Heart left ventricle (tissue), 16 donors: ENCODE results near the gene ZNF776. TPM values are rescaled to one million over a fixed set of nuclear protein-coding genes. Genes with fewer than 3 reads are reported as not detected.
"Not testable (repeated sequence)": the region's sequence is repeated elsewhere in the genome, so short reads cannot be mapped to it uniquely, and the experiment has no call there.

Experiments
- ATAC-seq, 4 donors: fragments of 200-7000 bp; cut with Tn5 transposase; one replicate each; pipeline ENCODE4 v1.9.1; 2020 to 2022; ENCODE audit warnings: moderate library complexity in 4 of 4, mild to moderate bottlenecking in 3 of 4, moderate number of reproducible peaks in 1 of 4
- DNase-seq, 5 donors: peaks; one replicate each; pipeline ENCODE4 v3.0.0-alpha.2; 2020
- H3K27ac ChIP-seq, 12 donors: fragments of 200-600 bp; sonication (generic) in 4 of 12; one replicate each; pipeline versions ENCODE4 v1.5.0 to v1.8.0; 2016 to 2022; ENCODE audit warnings: mild to moderate bottlenecking in 2 of 12
- H3K27me3 ChIP-seq, 9 donors: fragments of 200-600 bp; sonication (generic) in 2 of 9; one replicate each; pipeline versions ENCODE4 v1.5.1 to v1.8.0; 2016 to 2022; ENCODE audit warnings: mild to moderate bottlenecking in 3 of 9
- H3K36me3 ChIP-seq, 9 donors: fragments of 200-600 bp; sonication (generic) in 2 of 9; one replicate each; pipeline versions ENCODE4 v1.5.0 to v1.8.0; 2018 to 2022; ENCODE audit warnings: mild to moderate bottlenecking in 2 of 9
- H3K4me1 ChIP-seq, 12 donors: fragments of 200-600 bp; sonication (generic) in 4 of 12; one replicate each; pipeline versions ENCODE4 v1.5.0 to v1.8.0; 2016 to 2022; ENCODE audit warnings: mild to moderate bottlenecking in 3 of 12
- H3K4me3 ChIP-seq, 12 donors: fragments of 200-600 bp; sonication (generic) in 4 of 12; one replicate each; pipeline versions ENCODE4 v1.5.0 to v1.8.0; 2017 to 2022; ENCODE audit warnings: mild to moderate bottlenecking in 9 of 12, moderate library complexity in 4 of 12
- H3K9me3 ChIP-seq, 12 donors: fragments of 200-600 bp; sonication (generic) in 4 of 12; one replicate each; pipeline versions ENCODE4 v1.5.0 to v1.8.0; 2016 to 2022; ENCODE audit warnings: mild to moderate bottlenecking in 1 of 12
- CTCF ChIP-seq, 12 donors: fragments of 200-600 bp; sonication (generic) in 4 of 12; IDR thresholded peaks; one replicate each; pipeline versions ENCODE4 v1.5.0 to v1.8.0; 2018 to 2022; ENCODE audit warnings: antibody characterized with exemption in 12 of 12, mild to moderate bottlenecking in 5 of 12
- POLR2A ChIP-seq, 2 donors: fragments of 450-650 bp; IDR thresholded peaks; one replicate each; pipeline ENCODE4 v1.6.1; 2017; ENCODE audit warnings: antibody characterized with exemption in 2 of 2, mild to moderate bottlenecking in 2 of 2, moderate library complexity in 2 of 2
- WGBS, 4 donors: extraction: QIAGEN DNeasy Blood & Tissue Kit in 2 of 4; methylation state at CpG; one replicate each; pipeline versions ENCODE4 v1.1.5 to v1.1.7; 2013 to 2018; 5-methylcytosine and 5-hydroxymethylcytosine counted together
- intact Hi-C, 10 donors: fragments of 100-400 bp; cut with DNase I; formaldehyde crosslinking; loops; one replicate each; pipeline versions ENCODE4 v1.11.1 to v1.14.2; 2022
- polyA plus RNA-seq, 2 donors: library from polyadenylated mRNA; stranded (reverse); fragments of 200-250 nt; gene quantifications; one replicate each; pipeline ENCODE4 v1.2.3, GENCODE V29; 2013
- total RNA-seq, 9 donors: library from RNA; depleted of rRNA in 2 of 9; stranded (reverse); fragments of >200 nt in 2 of 9; fragmentation: NEBNext Ultra II Directional in 3 of 9; extraction: Animal tissue kit (Norgen Biotek cat#: 25700) in 3 of 9; gene quantifications; one replicate each; pipeline versions ENCODE4 v1.1.0 to v1.2.4, GENCODE V29; 2016 to 2023
- donor health status: ischemic (EF 13 %, LVEDD 7.1; RV severe dilation, severe dysfunction).
- donor health status: healthy with polysubstance abuse.
- donor health status: DM: no; HTN: yes; CAD: no.
- donor health status: DM: no; HTN: no; CAD: no.
- donor health status: ischemic (EF 25% LVEDD 6.9; RV normal size, moderate dysfunction).
- donor health status: ischemic (EF 25% LVEDD 5.7; RV mildly dilated, moderate dysfunction).
- donor health status: healthy.
- donor health status: DM: yes; HTN: yes; CAD: no.
- donor health status: ischemic (EF 35%, LVEDD 5.7; RV mildly dilated, moderate dysfunction).
- donor health status: nonischemic (EF 11% LVEDD 7.7; RV severe dilation, severe dysfunction).
- donor health status: DM: yes; HTN: yes; CAD: no.
- donor health status: PGD.
- donor health status: ischemic (EF 29% LVEDD 5.4; RV normal size, mild dysfunction).
- donor health status: nonischemic (EF 23%, LVEDD 6.1; RV moderate dilation, normal function).

Gene ZNF776
- total and polyA plus RNA-seq, 11 donors: 4.8 to 17.3 (median 12.8) TPM

- Histone ChIP-seq H3K27me3 (no peaks in the 10 kb centered on the region), H3K9me3 (peaks cover 0 to 82% (median 22%) of the 10 kb centered on the region in 12 donors), H3K4me3 (no peak overlapping the region), H3K4me1 (peaks cover 0 to 6% (median 0%) of the 10 kb centered on the region in 12 donors), H3K36me3 (peaks cover 0 to 59% (median 19%) of the 10 kb centered on the region in 9 donors), H3K27ac (no peak overlapping the region)
- TF ChIP-seq CTCF (IDR thresholded peaks at IDR 0.05) (no peak), POLR2A (IDR thresholded peaks at IDR 0.05) (no peak)
- intact Hi-C loops: no loop called here
- no peak for DNase-seq
- 91 to 95% (median 94%) methylated on average over 37 to 38 of the region's 38 CpGs for WGBS, 4 donors
- ATAC-seq: peak in 1 of 4 donors; percentile 32
These were observed 39.7 kb downstream of the ZNF776 start for GRCh38 chr19:57786286-57786685.

- WGBS, 4 donors: 79 to 92% (median 90%) methylated on average over 5 of the region's 5 CpGs
- H3K9me3 ChIP-seq: peaks cover 0 to 76% (median 21%) of the 10 kb centered on the region in 12 donors
- peak in 2 of 4 donors; percentile 11 to 20 for ATAC-seq
These were observed 40.3 kb downstream of the ZNF776 start for GRCh38 chr19:57786906-57787305.

GRCh38 chr19:57788114-57788692, 41.6 kb downstream of the ZNF776 start:
- Histone ChIP-seq H3K4me1 (peaks cover 0 to 17% (median 0%) of the 10 kb centered on the region in 12 donors), H3K27me3 (no peaks in the 10 kb centered on the region), H3K27ac (no peak overlapping the region), H3K4me3 (no peak overlapping the region), H3K36me3 (peaks cover 6 to 50% (median 28%) of the 10 kb centered on the region in 9 donors), H3K9me3 (peaks cover 0 to 63% (median 17%) of the 10 kb centered on the region in 12 donors)
- ATAC-seq (no peak), DNase-seq (no peak)
- no peak for TF ChIP-seq CTCF (IDR thresholded peaks at IDR 0.05)
- TF ChIP-seq POLR2A (IDR thresholded peaks at IDR 0.05): no peak
- intact Hi-C loops: no loop called here

More at GRCh38 chr19:57786906-57787305, 40.3 kb downstream of the ZNF776 start:
- peaks cover 0 to 58% (median 23%) of the 10 kb centered on the region in 9 donors for H3K36me3 ChIP-seq
- no peak for DNase-seq
- no peak for TF ChIP-seq POLR2A (IDR thresholded peaks at IDR 0.05)
- TF ChIP-seq CTCF (IDR thresholded peaks at IDR 0.05): no peak
- intact Hi-C loops: no loop called here
- H3K27me3 ChIP-seq: no peaks in the 10 kb centered on the region
- H3K4me1 ChIP-seq: peaks cover 0 to 8% (median 0%) of the 10 kb centered on the region in 12 donors
- H3K27ac ChIP-seq: no peak overlapping the region
- H3K4me3 ChIP-seq: no peak overlapping the region

- TF ChIP-seq CTCF (IDR thresholded peaks at IDR 0.05): no peak
- no peak for TF ChIP-seq POLR2A (IDR thresholded peaks at IDR 0.05)
- Histone ChIP-seq H3K9me3 (peaks cover 0 to 52% (median 14%) of the 10 kb centered on the region in 12 donors), H3K27ac (no peak overlapping the region), H3K36me3 (peaks cover 6 to 47% (median 31%) of the 10 kb centered on the region in 9 donors), H3K4me3 (no peak overlapping the region), H3K4me1 (peaks cover 0 to 21% (median 0%) of the 10 kb centered on the region in 12 donors), H3K27me3 (no peaks in the 10 kb centered on the region)
- ATAC-seq (no peak), DNase-seq (no peak)
- intact Hi-C loops: no loop called here
- WGBS, 4 donors: 96 to 98% (median 97%) methylated on average over 4 of the region's 4 CpGs
These were observed 42.7 kb downstream of the ZNF776 start for GRCh38 chr19:57789288-57789687.

- H3K36me3 ChIP-seq: peaks cover 0 to 73% (median 28%) of the 10 kb centered on the region in 9 donors
- intact Hi-C loops: not testable (repeated sequence)
These were observed 50.0 kb downstream of the ZNF776 start for GRCh38 chr19:57796580-57796979.

More at GRCh38 chr19:57796580-57796979, 50.0 kb downstream of the ZNF776 start:
- not testable (repeated sequence) for H3K27me3 ChIP-seq, DNase-seq, ATAC-seq, H3K9me3 ChIP-seq, H3K27ac ChIP-seq, H3K4me3 ChIP-seq
- H3K4me1 ChIP-seq: peaks cover 0 to 22% (median 0%) of the 10 kb centered on the region in 12 donors
- 82 to 100% (median 92%) methylated on average over 1 of the region's 1 CpG for WGBS, 4 donors
